ENCODE results near the gene GPR137B.
"Not testable (repeated sequence)": the region's sequence is repeated elsewhere in the genome, so short reads cannot be mapped to it uniquely, and the experiment has no call there.

The GPR137B gene

GRCh38 chr1:236142253-236143103 is at the start of gene GPR137B:
Gene GPR137B (plus strand): TSS chr1:236142539. CDS start chr1:236142623, 84 bp downstream.
- Mint-ChIP-seq H3K27me3 (peaks cover 46% of the 10 kb centered on the region), H3K36me3 (ENCODE audit: low read depth) (peaks cover 13% of the 10 kb centered on the region), H3K4me3 (peak within 1 kb of the TSS; percentile 92), H3K4me1 (ENCODE audit: low read depth) (peaks cover 25% of the 10 kb centered on the region), H3K9me3 (no peaks in the 10 kb centered on the region), H3K27ac (peak within 1 kb of the TSS; percentile 81)

DNA sequence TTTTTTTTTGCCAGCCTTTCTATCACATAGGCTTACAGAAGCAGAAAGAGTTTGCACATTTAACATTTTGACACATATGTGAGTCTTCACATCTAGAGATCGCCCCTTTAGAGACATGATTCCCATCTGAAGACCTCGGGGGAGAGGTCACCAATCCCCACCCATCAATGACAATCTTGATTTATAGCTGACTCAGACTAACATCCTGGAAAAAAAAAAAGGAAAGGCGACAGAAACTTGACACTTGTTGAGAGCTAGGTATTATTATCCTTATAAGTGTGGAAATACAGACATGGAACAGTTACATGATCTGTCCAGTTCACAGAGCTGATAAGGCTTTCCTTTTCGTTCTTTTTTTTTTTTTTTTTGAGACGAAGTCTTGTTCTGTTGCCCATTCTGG is 49.4 kb upstream of the GPR137B start:
- no peak overlapping the region for H3K27ac Mint-ChIP-seq
- no peaks in the 10 kb centered on the region for H3K9me3 Mint-ChIP-seq
- peaks cover 6% of the 10 kb centered on the region for H3K4me1 Mint-ChIP-seq (ENCODE audit: low read depth)
- peaks cover 26% of the 10 kb centered on the region for H3K27me3 Mint-ChIP-seq
- peaks cover 10% of the 10 kb centered on the region for H3K36me3 Mint-ChIP-seq (ENCODE audit: low read depth)
- no peak overlapping the region for H3K4me3 Mint-ChIP-seq

DNA sequence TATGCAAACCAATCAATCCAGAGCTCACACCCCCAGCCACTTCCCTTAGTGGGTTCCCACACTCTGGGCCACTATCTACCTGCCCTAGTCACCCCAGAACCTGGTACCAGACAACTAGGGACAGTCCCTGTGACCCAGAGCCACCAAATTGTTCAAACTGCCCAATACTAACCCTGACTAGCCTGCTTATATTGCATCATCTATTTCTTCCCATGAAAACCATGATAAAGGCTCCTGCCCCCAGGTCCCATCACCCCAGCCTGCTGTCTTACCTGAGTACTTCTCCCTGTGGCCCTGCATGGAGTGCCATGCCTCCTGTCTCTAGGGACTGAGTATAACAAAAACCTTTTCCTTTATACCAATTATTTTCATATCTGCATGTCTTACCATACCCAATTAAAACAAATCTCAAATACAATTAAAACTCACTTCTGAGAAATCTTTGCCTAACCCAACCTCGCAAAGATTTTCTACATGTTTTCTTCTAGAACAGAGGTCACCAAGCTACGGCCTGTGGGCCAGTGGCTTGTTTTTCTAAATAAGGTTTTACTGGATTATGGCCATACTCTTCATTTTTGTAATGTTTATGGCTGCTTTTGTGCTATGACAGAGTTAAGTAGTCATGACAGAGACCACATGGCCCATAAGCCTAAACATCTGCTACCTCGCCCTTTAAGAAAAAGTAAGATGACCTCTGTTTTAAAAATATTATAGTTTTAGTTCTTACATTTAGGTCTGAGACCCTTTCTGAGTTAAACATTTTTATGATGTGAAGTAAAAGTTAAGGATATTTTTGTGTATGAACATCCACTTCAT is 46.4 kb upstream of the GPR137B start:
- peaks cover 10% of the 10 kb centered on the region for H3K36me3 Mint-ChIP-seq (ENCODE audit: low read depth)
- peaks cover 6% of the 10 kb centered on the region for H3K4me1 Mint-ChIP-seq (ENCODE audit: low read depth)
- no peaks in the 10 kb centered on the region for H3K9me3 Mint-ChIP-seq
- H3K27me3 Mint-ChIP-seq: peaks cover 22% of the 10 kb centered on the region
- H3K4me3 Mint-ChIP-seq: no peak overlapping the region
- H3K27ac Mint-ChIP-seq: no peak overlapping the region

GRCh38 chr1:236096660-236097482 is 45.5 kb upstream of the GPR137B start:
- not testable (repeated sequence) for H3K4me1 Mint-ChIP-seq (ENCODE audit: low read depth); H3K9me3 Mint-ChIP-seq; H3K4me3 Mint-ChIP-seq; H3K36me3 Mint-ChIP-seq (ENCODE audit: low read depth)
- peak overlapping the region; percentile 93 for H3K27ac Mint-ChIP-seq
- H3K27me3 Mint-ChIP-seq: peaks cover 22% of the 10 kb centered on the region

DNA sequence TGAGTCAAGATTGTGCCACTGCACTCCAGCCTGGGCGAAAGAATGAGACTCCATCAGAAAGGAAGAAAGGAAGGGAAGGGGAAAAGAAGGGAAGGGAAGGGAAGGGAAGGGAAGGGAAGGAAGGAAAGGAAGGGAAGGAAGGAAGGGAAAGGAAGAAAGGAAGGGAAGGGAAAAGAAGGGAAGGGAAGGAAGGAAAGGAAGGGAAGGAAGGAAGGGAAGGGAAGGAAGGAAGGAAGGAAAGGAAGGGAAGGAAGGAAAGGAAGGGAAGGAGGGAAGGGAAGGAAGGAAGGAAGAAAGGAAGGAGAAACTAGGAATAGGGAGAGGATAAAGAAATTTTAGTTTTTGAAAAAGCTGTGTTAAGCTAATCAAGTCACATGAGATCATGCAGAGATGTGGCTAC is 44.1 kb upstream of the GPR137B start:
- peaks cover 10% of the 10 kb centered on the region for H3K36me3 Mint-ChIP-seq (ENCODE audit: low read depth)
- H3K4me1 Mint-ChIP-seq (ENCODE audit: low read depth): peaks cover 6% of the 10 kb centered on the region
- no peak overlapping the region for H3K27ac Mint-ChIP-seq
- H3K27me3 Mint-ChIP-seq: peaks cover 17% of the 10 kb centered on the region
- H3K9me3 Mint-ChIP-seq: no peaks in the 10 kb centered on the region
- no peak overlapping the region for H3K4me3 Mint-ChIP-seq

DNA sequence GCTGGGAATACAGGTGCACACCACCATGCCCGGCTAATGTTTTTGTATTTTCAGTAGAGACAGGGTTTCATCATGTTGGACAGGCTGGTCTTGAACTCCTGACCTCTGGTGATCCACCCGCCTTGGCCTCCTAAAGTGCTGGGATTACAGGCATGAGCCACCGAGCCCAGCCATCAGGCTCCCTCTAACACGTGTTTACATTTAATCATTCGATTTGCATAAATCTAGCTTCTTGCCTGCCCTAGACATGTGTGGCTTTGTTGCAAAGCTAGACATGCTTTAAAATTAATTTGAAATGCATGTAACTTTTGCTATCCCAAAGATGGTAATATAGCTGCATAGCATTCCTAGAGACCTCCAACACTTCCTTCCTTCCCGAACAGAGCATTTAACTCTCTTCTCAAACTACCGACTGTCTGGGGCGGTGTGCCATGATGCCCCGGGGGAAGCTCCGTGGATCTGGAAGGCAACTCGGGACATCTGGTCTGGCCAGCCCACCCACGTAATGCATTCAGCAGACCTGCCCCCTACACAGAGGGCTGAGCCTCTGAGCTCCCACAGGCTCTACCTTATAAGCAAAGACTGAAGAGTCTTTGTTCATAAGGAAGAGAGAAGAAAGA is 42.9 kb upstream of the GPR137B start:
- peaks cover 9% of the 10 kb centered on the region for H3K4me1 Mint-ChIP-seq (ENCODE audit: low read depth)
- H3K27me3 Mint-ChIP-seq: peaks cover 5% of the 10 kb centered on the region
- no peak overlapping the region for H3K27ac Mint-ChIP-seq
- H3K9me3 Mint-ChIP-seq: no peaks in the 10 kb centered on the region
- peaks cover 10% of the 10 kb centered on the region for H3K36me3 Mint-ChIP-seq (ENCODE audit: low read depth)
- H3K4me3 Mint-ChIP-seq: no peak overlapping the region

GRCh38 chr1:236100799-236101198 is 41.5 kb upstream of the GPR137B start:
- H3K27me3 Mint-ChIP-seq: peaks cover 4% of the 10 kb centered on the region
- H3K36me3 Mint-ChIP-seq (ENCODE audit: low read depth): peaks cover 10% of the 10 kb centered on the region
- no peak overlapping the region for H3K4me3 Mint-ChIP-seq

GRCh38 chr1:236101233-236102200 is 40.8 kb upstream of the GPR137B start:
- Mint-ChIP-seq H3K36me3 (ENCODE audit: low read depth) (peaks cover 9% of the 10 kb centered on the region), H3K4me3 (no peak overlapping the region), H3K9me3 (no peaks in the 10 kb centered on the region), H3K27ac (no peak overlapping the region), H3K27me3 (peaks cover 4% of the 10 kb centered on the region), H3K4me1 (ENCODE audit: low read depth) (peaks cover 9% of the 10 kb centered on the region)

More at GRCh38 chr1:236100799-236101198, 41.5 kb upstream of the GPR137B start:
- Mint-ChIP-seq H3K4me1 (ENCODE audit: low read depth) (peaks cover 9% of the 10 kb centered on the region), H3K27ac (no peak overlapping the region), H3K9me3 (no peaks in the 10 kb centered on the region)

DNA sequence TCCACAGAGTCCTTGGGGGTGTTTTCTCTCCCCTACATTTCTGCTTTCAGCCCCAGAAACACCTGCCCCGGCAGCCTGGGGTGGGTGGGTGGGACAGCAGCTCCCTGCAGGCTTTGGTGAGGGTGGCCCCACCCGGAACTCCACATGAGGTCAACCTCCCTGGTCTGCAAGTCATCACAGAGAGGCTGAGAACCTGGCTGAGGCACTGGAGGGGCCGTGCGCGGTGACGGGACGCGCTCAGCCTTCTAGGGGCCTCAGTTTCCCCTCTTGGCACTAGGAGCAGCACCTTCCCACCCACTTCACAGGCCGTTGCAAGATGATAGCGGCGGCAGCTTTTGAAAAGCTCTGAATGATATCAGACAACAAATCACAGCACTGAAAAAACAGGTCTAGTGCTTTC is 39.7 kb upstream of the GPR137B start:
- H3K4me3 Mint-ChIP-seq: no peak overlapping the region
- no peaks in the 10 kb centered on the region for H3K36me3 Mint-ChIP-seq (ENCODE audit: low read depth)
- peaks cover 4% of the 10 kb centered on the region for H3K4me1 Mint-ChIP-seq (ENCODE audit: low read depth)
- H3K27ac Mint-ChIP-seq: no peak overlapping the region
- peaks cover 4% of the 10 kb centered on the region for H3K27me3 Mint-ChIP-seq
- no peaks in the 10 kb centered on the region for H3K9me3 Mint-ChIP-seq

- H3K36me3 Mint-ChIP-seq (ENCODE audit: low read depth): no peaks in the 10 kb centered on the region
- H3K9me3 Mint-ChIP-seq: no peaks in the 10 kb centered on the region
- H3K4me1 Mint-ChIP-seq (ENCODE audit: low read depth): peaks cover 3% of the 10 kb centered on the region
- H3K27ac Mint-ChIP-seq: no peak overlapping the region
- no peak overlapping the region for H3K4me3 Mint-ChIP-seq
- peaks cover 4% of the 10 kb centered on the region for H3K27me3 Mint-ChIP-seq
Observed at GRCh38 chr1:236103059-236103458, 39.3 kb upstream of the GPR137B start.

DNA sequence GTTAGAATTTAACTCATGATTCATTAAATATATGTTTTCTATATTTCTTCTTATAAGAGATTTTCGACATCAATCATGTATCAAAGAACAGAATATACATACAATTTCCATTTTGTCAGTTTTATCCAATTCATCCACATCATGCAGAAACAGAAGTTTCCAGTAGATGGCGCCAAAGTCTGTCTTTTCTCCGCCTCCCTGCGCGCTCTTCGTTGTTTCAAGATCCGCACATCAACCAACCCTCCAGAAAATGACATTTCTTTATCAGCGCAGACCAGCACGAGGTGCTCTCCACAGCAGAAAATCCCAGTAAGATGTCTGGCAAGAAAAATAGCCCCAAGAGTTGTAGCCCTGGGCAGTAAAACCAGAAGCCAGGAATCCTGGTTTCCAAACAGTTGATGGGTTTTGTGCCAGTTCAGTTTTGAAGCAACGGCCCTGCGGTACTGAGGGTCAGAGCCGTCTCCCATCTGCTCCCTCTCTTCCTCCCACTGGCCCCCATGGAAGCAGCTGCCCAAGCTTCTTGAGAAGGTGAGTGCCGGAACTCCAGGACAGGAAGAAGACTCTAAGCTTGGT is 38.6 kb upstream of the GPR137B start:
- Mint-ChIP-seq H3K27me3 (peaks cover 2% of the 10 kb centered on the region), H3K36me3 (ENCODE audit: low read depth) (no peaks in the 10 kb centered on the region), H3K4me1 (ENCODE audit: low read depth) (peaks cover 3% of the 10 kb centered on the region), H3K9me3 (no peaks in the 10 kb centered on the region), H3K4me3 (no peak overlapping the region), H3K27ac (no peak overlapping the region)

- Mint-ChIP-seq H3K4me1 (ENCODE audit: low read depth) (peaks cover 3% of the 10 kb centered on the region), H3K27me3 (no peaks in the 10 kb centered on the region), H3K4me3 (no peak overlapping the region), H3K36me3 (ENCODE audit: low read depth) (no peaks in the 10 kb centered on the region), H3K27ac (no peak overlapping the region), H3K9me3 (no peaks in the 10 kb centered on the region)
Observed at GRCh38 chr1:236107121-236107907, 35.0 kb upstream of the GPR137B start.

Data from stimulated activated naive CD8-positive, alpha-beta T cell treated with anti-CD3 and anti-CD28 coated beads, Interleukin-15, Interleukin-2, amounts not matched to agents 100 ng/mL and 50 ng/mL, for 24 hours (primary cell).